ENCODE measurements around the gene EPHA8.

Gene EPHA8

GRCh38 chr1:22562584-22563583 lies at the start of gene EPHA8:
Gene EPHA8 (plus strand): TSS chr1:22563489. CDS start chr1:22563636, 147 bp downstream.
- DNase-seq: no peak

GRCh38 chr1:22516906-22517571 lies 46.2 kb upstream of the EPHA8 start:
- DNase-seq: no peak

GRCh38 chr1:22517956-22518355 lies 45.3 kb upstream of the EPHA8 start:
- no peak for DNase-seq

- no peak for DNase-seq
Observed at GRCh38 chr1:22518379-22518778, 44.9 kb upstream of the EPHA8 start.

- no peak for DNase-seq
Observed at GRCh38 chr1:22520871-22521270, 42.4 kb upstream of the EPHA8 start.

GRCh38 chr1:22521692-22522091 lies 41.6 kb upstream of the EPHA8 start:
- DNase-seq: no peak

- DNase-seq: no peak
Observed at GRCh38 chr1:22522221-22522743, 41.0 kb upstream of the EPHA8 start.

GRCh38 chr1:22524481-22524880 lies 38.8 kb upstream of the EPHA8 start:
- DNase-seq: no peak

GRCh38 chr1:22525211-22525610 lies 38.1 kb upstream of the EPHA8 start:
- no peak for DNase-seq

- DNase-seq: no peak
Observed at GRCh38 chr1:22525646-22526045, 37.6 kb upstream of the EPHA8 start.

GRCh38 chr1:22526098-22526497 lies 37.2 kb upstream of the EPHA8 start:
- no peak for DNase-seq

GRCh38 chr1:22526677-22527076 lies 36.6 kb upstream of the EPHA8 start:
- DNase-seq: no peak

- DNase-seq: no peak
Observed at GRCh38 chr1:22527122-22527521, 36.2 kb upstream of the EPHA8 start.

GRCh38 chr1:22527555-22528296 lies 35.6 kb upstream of the EPHA8 start:
- no peak for DNase-seq

GRCh38 chr1:22528451-22528850 lies 34.8 kb upstream of the EPHA8 start:
- no peak for DNase-seq

GRCh38 chr1:22529901-22530621 lies 33.2 kb upstream of the EPHA8 start:
- no peak for DNase-seq

GRCh38 chr1:22530715-22531114 lies 32.6 kb upstream of the EPHA8 start:
- DNase-seq: no peak

GRCh38 chr1:22531251-22531650 lies 32.0 kb upstream of the EPHA8 start:
- DNase-seq: no peak

GRCh38 chr1:22533244-22533895 lies 29.9 kb upstream of the EPHA8 start:
- DNase-seq: no peak

- no peak for DNase-seq
Observed at GRCh38 chr1:22534951-22535350, 28.3 kb upstream of the EPHA8 start.

- DNase-seq: no peak
Observed at GRCh38 chr1:22535399-22535798, 27.9 kb upstream of the EPHA8 start.

- no peak for DNase-seq
Observed at GRCh38 chr1:22536506-22536905, 26.8 kb upstream of the EPHA8 start.
